Left lobe of liver (tissue), 2 donors: ENCODE data around the gene ADAMTSL1. TPM values are rescaled to one million over a fixed set of nuclear protein-coding genes. Genes with fewer than 3 reads are reported as not detected.

Experiments used
- ATAC-seq: fragments of 200-7000 bp; cut with Tn5 transposase; one replicate; pipeline ENCODE4 v1.9.1; 2020; ENCODE audit warnings: mild to moderate bottlenecking, moderate library complexity
- DNase-seq: peaks from one replicate; pipeline ENCODE4 v3.0.0-alpha.2; 2020; ENCODE audit warnings: low spot score
- total RNA-seq: library from RNA; stranded (reverse); gene quantifications from one replicate; pipeline ENCODE4 v1.2.1, GENCODE V29; 2021
- donor health status: DM: no; HTN: no; CAD: no; lungs with moderate emphysema.
- donor health status: DM: no; HTN: yes; CAD: no.

ADAMTSL1 gene
- total RNA-seq, 1 donor from 2014 or later, result 1.9 TPM

- ATAC-seq (no peak), DNase-seq (no peak)
Observed at GRCh38 chr9:18601026-18601425, 127.1 kb downstream of the ADAMTSL1 start.

- ATAC-seq, result no peak
- no peak for DNase-seq
Observed at GRCh38 chr9:18601956-18602355, 128.0 kb downstream of the ADAMTSL1 start.

DNA sequence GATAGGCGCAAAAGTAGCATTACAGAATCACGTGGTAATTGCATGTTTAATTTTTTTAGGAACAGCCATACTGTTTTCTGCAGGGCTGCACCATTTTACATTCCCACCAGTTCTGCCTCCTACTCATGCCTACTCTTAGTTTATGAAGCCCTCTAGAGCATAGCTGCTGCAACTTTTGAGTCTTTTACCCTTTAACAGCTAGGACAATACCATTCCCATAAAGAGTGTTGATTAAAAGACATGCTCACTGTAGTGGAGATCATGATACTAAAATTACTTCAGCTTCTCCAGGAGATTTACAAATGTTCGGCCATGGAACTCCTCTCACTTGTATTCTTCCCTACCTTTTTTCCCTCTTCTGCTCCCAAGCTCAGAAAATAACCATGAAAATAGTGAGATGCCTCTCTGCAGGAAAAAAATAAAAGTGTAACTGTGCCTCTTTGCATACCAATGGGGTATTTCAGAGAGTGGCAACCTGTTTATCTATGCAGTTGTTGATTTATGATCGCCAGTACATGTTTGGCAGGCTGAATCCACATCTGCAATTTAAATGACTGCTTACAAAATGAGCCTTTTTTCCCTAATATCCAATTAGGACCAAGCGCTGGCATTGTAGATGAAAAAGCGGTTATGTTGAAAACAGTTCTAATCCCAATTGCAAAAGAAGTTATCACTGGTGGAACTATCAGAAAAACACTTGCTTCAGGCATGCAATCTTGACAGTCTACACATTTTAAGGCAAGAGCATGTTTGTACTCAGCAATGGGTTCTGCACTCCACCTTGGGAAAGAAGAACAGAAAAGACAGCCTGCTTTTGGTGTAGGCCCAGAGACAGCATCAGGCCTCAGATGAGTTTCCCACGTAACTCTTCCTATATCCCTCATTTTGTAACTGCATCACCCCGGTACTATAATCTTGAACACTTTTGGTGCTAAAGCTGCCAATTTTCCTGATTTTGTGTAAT, 131.1 kb downstream of the ADAMTSL1 start:
- ATAC-seq, result peak; percentile 16
- no peak for DNase-seq

DNA sequence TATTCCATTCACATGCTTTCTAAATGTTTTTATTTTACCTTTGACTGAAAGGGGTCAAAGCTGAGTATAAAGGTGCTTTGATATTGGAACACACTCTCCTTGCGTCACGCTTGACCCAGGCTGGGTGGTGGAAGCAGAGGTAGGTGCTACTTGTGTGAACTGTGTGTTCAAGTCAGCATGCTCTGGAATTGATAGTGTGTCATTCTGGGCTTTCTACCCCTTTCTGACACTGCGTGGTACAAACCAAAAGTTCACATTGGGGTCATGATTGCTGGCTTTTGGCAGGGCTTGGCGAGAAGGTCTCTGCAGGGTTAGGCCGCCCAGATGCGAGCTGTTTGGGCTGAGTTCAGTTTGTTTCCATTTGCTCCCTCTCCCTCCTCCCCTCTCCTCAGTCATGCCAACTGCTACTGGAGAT, 131.8 kb downstream of the ADAMTSL1 start:
- ATAC-seq (peak; percentile 95), DNase-seq (peak; percentile 92)

DNA sequence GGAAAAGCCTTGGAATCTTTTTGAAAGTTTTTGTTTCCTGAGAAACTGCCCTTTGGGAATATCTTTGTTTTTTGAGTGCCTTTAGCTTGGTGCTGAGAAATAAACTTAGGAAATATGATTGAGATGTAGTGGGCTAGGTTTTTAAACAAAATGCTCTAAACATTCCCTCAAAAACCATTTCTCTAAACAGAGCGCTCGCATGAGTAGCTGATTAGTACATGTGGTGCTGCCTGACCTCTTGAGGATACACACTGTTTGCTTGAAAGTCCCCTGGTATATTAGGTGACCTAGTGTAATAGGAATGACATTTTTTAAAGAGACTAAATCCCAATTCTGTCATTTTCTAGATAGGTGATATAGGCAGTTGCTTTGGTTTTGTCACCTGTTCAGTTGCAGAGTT, 132.3 kb downstream of the ADAMTSL1 start:
- no peak for DNase-seq
- peak; percentile 36 for ATAC-seq

GRCh38 chr9:18606846-18607245, 132.9 kb downstream of the ADAMTSL1 start:
- DNase-seq (no peak), ATAC-seq (no peak)

DNA sequence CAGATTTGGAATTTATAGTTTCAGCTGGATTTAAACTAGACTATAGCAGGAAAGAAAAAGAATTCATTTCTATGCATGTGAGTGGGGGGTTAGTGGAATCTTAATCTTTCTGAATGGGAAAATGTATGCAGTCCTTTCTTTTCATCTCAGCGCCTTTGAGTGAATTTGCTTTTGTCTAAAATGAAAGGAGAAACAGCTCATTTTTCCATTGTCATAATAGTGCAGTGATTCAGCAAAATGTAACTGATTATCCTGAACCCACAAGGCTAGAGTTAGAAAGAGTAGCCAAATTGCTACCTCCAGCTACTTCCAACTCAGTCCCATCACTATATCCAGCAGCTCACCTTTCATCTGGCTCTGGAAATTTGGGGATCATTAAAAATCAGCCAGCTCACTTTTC, 134.4 kb downstream of the ADAMTSL1 start:
- no peak for ATAC-seq
- DNase-seq, result no peak

DNA sequence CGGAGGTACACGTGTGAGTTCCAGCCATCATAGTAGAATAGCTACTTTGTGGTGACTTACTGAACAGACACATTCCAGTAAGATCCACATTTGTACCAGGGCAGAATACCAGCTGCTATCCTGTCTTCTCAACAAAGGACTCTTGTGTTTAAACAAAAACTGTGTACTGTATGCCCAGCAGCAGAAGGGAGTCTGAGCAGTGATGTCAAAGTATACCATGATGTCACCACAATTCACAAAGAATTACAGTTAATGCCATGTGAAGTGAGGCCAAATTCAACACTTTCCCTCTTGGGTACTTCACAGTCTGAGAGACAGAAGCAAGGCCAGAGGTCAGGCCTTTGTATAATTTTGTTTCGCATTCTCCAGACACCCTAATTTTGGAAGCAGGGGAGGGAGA, 137.0 kb downstream of the ADAMTSL1 start:
- DNase-seq (no peak), ATAC-seq (no peak)

DNA sequence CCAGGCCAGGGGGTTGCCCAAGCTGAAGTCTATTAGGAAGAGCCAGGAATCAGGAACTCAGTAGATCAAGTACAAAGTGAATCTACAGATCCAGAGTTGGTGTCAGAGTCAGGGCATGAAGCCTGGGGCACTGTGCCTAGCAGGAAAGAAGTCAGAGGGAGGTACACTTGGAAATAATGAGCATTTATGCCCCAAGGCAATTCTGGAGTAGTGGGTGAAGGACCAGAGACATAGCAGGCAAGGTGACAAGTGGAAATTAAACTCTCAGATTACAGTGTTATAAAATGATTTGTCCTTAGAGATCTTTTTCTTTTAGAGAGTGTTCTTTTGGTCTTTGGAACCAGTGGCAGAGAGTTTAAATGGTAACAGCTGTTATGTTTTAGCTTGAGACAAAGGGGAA, 138.0 kb downstream of the ADAMTSL1 start:
- DNase-seq (no peak), ATAC-seq (no peak)

- no peak for ATAC-seq
- no peak for DNase-seq
Observed at GRCh38 chr9:18614116-18614515, 140.2 kb downstream of the ADAMTSL1 start.

DNA sequence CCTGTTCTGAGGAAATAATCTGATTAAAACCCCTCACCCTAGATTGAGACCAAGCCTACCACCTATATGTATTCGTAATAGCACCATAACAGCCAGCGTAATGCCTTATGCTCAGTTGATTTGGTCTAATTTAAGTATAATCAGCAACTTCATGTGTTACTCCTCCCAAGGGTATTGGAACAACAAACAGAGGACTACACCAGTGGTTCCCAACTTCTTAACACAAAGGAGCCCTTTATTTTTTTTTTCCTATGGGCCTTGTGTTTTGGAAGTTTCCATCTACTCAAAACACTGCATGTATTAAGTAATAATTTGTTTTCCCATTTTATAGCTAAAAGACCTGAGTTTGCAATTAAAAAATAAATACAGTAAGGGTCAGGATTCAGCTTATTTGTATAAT, 140.7 kb downstream of the ADAMTSL1 start:
- ATAC-seq, result no peak

DNA sequence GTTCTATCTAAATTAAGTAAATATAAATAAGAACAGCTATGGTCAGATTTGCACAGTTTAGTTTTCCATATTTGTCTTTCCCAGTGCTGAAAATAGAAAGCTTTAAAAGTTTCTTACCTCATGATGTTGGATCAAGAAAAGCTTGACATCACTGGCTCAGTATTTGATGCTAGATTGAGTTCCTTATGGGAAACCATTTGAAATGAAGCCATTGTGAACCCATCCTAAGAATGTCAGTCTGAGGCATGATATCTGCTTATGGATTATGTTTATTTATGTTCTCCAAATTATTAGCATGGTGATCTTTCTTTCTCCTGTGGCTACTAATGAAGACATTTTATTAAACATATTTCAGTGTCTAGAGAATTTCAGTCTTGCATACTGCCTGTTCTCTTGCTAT, 143.0 kb downstream of the ADAMTSL1 start:
- DNase-seq, result no peak
- ATAC-seq, result no peak

More for the DNA sequence above, 140.7 kb downstream of the ADAMTSL1 start:
- no peak for DNase-seq

- ATAC-seq, result no peak
Observed at GRCh38 chr9:18617759-18618158, 143.8 kb downstream of the ADAMTSL1 start.

GRCh38 chr9:18618862-18619261, 144.9 kb downstream of the ADAMTSL1 start:
- DNase-seq (no peak), ATAC-seq (no peak)

More at GRCh38 chr9:18617759-18618158, 143.8 kb downstream of the ADAMTSL1 start:
- no peak for DNase-seq

- DNase-seq (peak; percentile 51), ATAC-seq (peak; percentile 97)
Observed at GRCh38 chr9:18622186-18622836, 148.4 kb downstream of the ADAMTSL1 start.

- ATAC-seq, result no peak
- no peak for DNase-seq
Observed at GRCh38 chr9:18623221-18624079, 149.5 kb downstream of the ADAMTSL1 start.

DNA sequence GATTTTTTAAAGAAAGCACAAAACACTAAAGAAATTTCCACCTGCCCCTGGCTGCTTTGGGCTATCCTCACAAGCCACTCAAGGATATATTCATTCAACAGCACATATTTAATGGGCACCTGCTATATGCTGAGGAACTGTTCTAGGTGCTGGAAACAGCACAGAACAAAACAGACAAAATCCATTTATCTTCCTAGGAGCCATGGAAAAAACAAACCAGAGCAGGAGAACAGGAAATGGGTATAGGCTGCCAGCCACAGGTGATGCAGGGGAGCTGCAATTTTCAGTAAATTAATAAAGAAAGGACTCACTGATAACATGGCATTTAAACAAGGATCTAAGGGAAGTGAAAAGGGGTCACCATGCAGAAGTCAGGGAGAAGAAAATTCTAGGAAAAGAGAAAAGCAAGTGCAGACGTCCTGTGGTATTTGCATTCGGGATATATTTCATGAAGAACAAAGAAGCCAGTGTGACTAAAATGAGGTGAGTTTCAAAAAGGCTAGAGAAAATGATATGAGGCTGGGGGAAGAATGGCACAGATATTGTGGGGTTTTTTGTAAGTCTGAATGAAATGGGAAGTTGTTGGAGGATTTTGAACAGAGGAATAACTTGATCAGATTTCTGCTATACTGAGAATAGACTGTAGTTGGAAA, 152.2 kb downstream of the ADAMTSL1 start:
- DNase-seq, result no peak
- no peak for ATAC-seq

- no peak for ATAC-seq
- DNase-seq, result no peak
Observed at GRCh38 chr9:18629136-18629535, 155.2 kb downstream of the ADAMTSL1 start.

DNA sequence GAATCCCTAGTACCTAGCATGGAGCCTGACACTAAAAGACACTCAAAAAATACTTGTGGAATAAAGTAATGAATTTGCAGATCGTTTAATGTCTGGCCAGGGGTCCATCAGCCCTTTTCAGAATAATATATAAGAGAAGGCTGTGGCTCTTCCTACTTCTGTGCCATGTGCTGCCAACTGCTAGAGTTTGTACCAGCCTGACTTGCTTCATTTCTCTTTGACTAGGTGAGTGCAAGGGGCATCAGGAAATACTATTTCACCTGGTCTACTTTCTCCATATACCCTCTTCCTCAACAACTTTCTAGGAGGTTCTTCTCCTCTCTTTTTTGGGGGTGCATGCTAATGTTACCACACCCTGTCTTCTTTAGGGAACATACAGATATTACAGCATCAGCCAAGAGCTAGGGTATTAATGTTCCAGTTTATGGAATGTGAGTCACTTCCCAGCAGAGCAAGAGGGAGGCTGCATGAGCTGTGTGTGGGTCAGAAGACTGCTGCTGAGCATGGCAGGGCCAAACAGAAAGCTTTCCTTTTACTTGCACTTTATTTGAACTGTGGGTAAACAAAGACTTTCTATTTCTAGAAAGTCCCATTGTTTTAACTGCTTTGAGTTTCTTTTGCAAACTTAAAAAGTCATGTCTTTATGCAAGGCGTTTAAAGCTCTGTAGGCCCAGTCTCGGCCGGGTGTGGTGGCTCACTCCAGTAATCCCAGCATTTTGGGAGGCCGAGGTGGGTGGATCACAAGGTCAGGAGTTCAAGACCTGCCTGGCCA, 158.9 kb downstream of the ADAMTSL1 start:
- no peak for ATAC-seq
- DNase-seq, result no peak

DNA sequence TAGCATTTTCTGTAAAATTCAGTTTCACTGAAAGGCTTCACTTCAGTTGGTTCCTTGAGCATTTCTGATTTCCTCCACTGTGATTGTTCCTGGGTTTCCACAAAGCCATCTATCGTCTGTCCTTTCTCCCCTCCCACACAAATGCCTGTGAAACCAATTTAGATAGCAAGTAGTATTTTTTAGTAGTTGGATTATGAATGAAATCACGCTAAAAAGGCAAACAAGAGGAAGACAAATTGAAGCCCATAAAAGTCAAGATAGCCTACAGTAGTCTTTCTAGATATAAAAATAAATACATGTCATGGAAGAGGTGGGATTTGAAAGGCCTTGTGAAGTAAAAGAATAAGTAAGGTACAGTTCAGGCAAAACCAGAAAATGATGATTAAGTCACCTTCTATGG, 162.8 kb downstream of the ADAMTSL1 start:
- DNase-seq (no peak), ATAC-seq (no peak)
